Ovary (tissue), 3 donors: ENCODE results near the gene PLIN4.

Experiments
- EP300 ChIP-seq: sonication (generic); formaldehyde crosslinking; IDR thresholded peaks from one replicate; pipeline ENCODE4 v1.6.1; 2017; ENCODE audit warnings: antibody characterized with exemption
- POLR2A ChIP-seq: fragments of 450-650 bp; IDR thresholded peaks from one replicate; pipeline ENCODE4 v1.6.1; 2017; ENCODE audit warnings: antibody characterized with exemption, mild to moderate bottlenecking, moderate library complexity
- TF ChIP-seq, protein P1 (sequence below), 3 donors: fragments of 450-650 bp in 2 of 3; fragments of 200-600 bp in 1 of 3; IDR thresholded peaks; one replicate each; pipeline versions ENCODE4 v1.5.1 to v1.8.0; 2016 to 2022; ENCODE audit warnings: antibody characterized with exemption in 3 of 3, mild to moderate bottlenecking in 1 of 3
- donor health status: DM: no; HTN: no; CAD: no.

DNA sequence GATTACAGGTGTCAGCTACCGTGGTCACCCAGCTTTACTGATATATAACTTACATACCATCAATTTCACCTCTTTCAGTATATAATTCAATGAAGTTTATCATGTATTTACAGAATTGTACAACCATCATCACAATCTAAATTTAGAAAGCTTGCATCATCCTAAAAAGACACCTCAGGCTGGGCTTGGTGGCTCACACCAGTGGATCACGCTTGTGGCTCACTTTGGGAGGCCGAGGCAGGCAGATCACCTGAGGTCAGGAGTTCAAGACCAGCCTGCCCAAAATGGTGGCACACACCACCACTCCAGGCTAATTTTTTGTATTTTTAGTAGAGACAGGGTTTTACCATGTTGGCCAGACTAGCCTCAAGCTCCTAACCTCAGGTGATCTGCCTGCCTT, 50.5 kb downstream of the PLIN4 start:
- TF ChIP-seq, protein P1, sequence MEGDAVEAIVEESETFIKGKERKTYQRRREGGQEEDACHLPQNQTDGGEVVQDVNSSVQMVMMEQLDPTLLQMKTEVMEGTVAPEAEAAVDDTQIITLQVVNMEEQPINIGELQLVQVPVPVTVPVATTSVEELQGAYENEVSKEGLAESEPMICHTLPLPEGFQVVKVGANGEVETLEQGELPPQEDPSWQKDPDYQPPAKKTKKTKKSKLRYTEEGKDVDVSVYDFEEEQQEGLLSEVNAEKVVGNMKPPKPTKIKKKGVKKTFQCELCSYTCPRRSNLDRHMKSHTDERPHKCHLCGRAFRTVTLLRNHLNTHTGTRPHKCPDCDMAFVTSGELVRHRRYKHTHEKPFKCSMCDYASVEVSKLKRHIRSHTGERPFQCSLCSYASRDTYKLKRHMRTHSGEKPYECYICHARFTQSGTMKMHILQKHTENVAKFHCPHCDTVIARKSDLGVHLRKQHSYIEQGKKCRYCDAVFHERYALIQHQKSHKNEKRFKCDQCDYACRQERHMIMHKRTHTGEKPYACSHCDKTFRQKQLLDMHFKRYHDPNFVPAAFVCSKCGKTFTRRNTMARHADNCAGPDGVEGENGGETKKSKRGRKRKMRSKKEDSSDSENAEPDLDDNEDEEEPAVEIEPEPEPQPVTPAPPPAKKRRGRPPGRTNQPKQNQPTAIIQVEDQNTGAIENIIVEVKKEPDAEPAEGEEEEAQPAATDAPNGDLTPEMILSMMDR (IDR thresholded peaks at IDR 0.05): no peak
- no peak for TF ChIP-seq POLR2A
- TF ChIP-seq EP300: no peak
